Epithelial cell of prostate (primary cell): ENCODE data around the gene FXYD5.
A peak's percentile ranks its signal among the peaks of the same experiment; 100 is the strongest.

Experiments used
- DNase-seq: peaks from one replicate; pipeline ENCODE4 v3.0.0-alpha.2; 2011; ENCODE audit warnings: low read depth, low spot score
- H3K27ac ChIP-seq: fragments of 450-650 bp; 2 replicates; pipeline ENCODE4 v1.5.1; 2017; ENCODE audit warnings: mild to moderate bottlenecking

FXYD5 gene

DNA sequence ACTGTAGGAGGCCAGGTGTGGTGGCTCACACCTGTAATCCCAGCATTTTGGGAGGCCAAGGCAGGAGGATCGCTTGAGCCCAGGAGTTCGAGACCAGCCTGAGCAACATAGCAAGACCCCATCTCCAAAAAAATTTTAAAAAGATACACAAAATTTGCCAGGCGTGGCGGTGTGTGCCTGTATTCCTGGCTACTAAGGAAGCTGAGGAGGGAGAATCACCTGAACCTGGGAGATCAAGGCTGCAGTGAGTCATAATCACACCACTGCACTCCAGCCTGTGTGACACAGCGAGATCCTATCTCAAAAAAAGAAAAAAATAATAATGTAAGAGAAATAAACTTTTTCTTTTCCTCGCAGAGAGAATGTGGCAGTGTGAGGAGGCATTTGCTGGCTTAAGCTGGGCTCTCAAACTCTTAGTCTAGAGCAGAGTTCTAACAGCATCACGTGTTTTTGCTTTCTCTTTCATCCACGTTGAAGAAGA lies 52.9 kb downstream of the FXYD5 start:
- DNase-seq = no peak
- H3K27ac ChIP-seq = no peak overlapping the region

DNA sequence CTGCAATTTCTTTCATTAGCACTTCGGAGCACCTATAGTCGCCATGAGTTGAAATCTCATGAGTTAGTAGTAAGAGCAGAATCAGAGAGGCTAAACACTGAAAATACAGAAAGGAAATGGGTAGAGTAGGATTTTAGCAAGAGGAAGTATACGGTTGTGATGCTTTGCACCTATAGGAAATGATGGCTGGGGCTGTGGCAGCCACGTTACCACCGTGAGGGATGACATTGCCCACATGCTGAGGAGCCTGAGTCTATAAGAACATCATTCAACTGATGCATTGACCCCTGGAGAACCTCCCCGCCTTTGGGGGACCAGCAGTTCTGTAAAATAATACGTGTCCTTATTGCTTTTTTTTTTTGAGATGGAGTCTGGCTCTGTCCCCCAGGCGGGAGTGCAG lies 53.6 kb downstream of the FXYD5 start:
- no peak overlapping the region for H3K27ac ChIP-seq
- no peak for DNase-seq

DNA sequence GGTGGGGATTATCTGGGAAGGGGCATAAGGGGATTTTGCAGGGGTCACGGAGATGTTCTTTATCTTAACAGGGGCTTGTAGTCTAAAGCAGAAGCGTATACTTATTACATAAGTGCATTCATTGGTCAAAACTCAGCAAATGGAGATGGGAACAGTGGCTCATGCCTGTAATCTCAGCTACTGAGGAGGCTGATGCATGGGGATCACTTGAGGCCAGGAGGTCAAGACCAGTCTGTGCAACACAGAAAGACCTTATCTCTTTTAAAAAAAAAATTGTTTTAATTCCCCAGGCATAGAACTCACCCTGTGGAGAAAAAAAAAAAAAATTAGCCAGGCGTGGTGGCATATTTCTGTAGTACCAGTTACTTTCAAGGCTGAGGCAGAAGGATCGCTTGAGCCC lies 55.1 kb downstream of the FXYD5 start:
- no peak for DNase-seq
- H3K27ac ChIP-seq = no peak overlapping the region

DNA sequence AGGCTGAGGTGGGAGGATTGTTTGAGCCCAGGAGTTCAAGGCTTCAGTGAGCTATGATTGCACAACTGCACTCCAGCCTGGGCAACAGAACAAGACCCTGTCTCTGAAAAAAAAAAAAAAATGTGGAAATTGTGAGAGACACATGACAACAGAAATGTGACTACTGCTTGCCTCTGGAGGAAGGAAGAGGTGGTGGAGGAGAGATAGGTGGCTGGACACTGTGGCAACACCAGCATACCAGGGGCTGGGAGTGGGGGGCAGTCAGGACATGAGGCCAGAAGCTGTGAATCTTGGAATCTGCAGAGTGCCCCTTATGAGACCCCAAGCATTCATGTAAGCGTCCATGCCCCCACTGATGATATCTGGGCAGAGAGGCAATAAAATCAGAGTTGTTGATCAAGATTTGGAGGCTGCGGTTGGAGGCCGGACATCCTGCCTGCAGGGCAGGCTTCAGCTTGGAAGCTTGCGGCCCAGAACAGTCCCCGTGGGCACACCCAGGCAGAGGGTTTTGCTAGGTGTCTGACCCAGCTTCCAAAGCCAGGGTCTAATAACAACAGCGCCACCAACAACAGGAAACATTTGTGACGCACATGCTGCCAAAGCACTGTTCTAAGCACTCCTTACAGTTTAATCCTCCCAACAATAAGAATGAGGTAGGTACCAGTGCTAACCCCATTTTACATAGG lies 57.2 kb downstream of the FXYD5 start:
- DNase-seq = no peak
- no peak overlapping the region for H3K27ac ChIP-seq

DNA sequence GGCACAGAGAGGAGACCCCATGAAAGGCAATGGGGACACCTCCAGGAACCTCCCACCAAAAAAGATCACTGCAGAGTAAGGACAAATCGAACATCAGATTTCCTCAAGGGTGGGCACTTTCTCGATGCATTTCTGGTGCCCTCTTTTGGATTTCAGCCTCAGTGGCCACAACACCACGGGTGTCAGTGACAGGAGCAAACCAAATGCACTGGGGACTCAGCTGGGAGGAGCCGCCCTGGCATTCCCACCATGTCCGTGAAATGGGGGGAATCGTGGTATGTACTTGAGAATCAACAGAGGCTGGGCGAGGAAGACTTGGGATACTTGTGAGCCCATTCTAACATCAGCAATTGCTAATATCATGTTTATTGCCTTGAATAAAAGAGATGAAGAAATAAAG lies 57.7 kb downstream of the FXYD5 start:
- no peak for DNase-seq
- H3K27ac ChIP-seq = no peak overlapping the region

DNA sequence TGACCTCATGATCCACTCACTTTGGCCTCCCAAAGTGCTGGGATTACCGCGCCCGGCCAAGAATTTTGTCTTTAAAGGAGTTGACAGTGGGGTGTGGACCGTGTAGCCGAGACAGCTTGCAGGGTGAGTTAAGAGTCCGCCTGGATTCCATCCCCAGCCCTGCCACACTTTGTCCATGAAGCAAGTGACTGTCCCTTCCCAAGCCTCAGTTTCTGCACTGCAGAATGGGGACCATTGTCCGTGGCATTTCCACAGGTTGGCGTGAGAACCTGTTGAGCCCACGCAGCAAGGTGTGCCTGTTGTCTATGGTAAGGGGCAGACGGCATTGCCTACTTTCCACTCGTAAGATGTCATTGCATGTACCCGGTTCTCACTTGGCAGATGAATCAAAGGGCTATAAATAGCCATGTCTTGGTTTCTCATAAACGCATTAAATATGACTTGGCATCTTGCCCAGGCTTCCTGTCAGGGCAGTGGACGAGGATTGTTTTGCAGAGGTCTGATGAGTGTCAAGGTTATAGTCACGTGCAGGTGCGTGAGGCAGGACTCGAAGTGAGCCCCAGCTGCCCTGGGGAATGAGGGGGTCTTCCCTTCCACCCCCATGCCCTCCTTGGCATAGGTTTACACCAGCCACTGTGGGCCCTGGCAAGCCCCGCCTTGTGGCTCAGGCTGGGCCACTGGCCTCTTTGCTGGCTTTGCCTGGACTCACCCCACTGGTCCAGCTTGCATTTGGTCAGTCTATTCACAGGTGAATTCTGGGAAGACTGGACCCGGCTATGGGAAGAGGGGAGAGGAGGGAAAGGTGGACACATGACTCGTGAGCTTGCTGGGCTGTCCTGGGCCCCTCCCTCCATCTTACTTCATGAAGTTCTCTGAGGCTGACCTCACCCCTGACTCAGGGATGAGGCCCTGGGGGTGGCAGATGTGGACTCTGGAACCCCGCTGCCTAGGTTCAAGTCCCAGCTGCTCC lies 59.4 kb downstream of the FXYD5 start:
- peak overlapping the region; percentile 48 for H3K27ac ChIP-seq
- peak; percentile 76 for DNase-seq

DNA sequence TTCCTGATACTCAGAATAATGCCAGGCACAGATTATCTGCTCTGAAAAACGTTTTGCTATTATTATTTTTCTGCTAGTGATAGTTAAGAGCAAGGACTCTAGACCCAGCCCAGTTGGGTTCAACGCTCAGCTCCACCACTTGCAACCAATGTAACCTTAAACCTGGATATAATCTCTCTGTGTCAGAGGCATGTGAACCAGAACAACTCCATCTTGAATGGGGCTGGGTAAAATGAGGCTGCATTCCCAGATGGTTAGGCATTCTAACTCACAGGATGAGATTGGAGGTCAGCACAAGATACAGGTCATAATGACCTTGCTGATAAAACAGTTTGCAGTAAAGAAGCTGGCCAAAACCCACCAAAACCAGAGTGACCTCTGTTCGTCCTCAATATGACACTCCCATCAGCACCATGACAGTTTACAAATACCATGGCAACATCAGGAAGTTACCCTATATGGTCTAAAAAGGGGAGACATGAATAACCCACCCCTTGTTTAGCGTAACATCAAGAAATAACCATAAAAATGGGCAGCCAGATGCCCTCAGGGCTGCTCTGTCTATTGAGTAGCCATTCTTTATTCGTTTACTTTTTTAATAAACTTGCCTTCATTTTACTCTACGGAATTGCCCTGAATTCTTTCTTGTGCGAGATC lies 60.4 kb downstream of the FXYD5 start:
- no peak overlapping the region for H3K27ac ChIP-seq
- DNase-seq = no peak

DNA sequence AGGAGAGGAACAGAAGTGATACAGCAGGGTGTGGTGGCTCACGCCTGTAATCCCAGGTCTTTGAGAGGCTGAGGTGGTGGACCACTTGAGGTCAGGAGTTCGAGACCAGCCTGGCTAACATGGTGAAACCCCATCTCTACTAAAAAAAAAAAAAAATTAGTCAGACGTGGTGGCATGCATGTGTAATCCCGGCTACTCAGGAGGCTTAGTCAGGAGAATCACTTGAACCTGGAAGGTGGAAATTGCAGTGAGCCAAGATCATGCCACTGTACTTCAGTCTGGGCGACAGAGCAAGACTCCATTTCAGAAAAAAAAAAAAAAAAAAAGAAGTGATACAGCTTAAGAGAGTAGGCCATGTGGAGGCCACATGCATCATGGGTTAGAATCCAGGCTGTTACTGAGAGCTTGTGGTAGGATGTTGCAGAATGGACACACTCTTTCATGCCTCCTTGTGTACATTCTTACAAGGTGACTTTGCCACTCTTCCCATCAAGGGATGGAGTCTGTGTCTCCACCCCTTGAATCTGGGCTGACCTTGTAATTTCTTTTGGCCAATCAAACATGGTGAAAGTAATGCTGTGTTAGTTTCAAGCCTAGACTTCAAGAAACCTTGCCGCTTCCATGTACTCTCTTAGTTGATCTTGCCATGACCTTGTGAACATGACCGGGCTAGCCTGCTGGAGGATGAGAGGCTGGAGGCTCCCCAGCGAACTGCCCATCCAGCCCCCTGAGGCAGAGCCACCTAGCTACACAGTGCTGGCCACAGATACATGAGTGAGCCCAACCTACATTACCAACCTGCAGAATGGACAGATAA lies 61.7 kb downstream of the FXYD5 start:
- no peak overlapping the region for H3K27ac ChIP-seq
- DNase-seq = peak; percentile 31

DNA sequence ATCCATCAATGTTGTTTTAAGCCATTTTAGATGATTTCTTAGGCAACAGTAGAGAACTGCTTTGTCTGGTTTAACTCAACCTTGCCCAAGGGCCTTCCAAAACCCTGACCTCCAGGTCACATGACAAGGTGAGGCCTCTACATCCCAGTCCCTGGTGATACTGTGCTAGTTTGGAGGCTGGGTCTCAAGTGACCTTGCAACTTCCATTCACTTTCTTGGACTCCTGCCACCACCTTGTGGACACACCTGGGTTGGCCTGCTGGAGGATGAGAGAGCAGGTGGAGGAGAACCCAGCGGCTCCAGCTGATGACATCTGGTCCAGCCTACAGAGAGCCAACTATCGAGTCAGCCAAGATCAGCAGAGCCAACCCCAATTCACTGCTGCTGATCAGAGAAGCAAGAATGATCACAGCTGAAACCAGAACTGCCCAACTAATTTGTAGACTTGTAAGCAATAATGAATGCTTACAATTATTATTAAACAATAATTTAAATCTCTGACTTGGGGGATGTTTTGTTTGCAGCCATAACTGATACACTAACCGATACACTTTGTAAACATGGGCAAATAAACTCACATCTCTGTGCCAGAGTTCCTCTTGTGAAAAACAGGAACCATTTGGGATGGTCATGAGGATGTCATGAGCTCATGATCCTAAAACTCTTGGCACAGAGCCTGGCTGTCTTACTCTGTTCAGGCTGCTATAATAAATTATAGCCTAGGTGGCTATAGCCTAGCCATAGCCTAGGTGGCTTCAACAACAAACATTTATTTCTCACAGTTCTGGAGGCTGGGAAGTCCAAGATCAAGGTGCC lies 62.5 kb downstream of the FXYD5 start:
- H3K27ac ChIP-seq = no peak overlapping the region

DNA sequence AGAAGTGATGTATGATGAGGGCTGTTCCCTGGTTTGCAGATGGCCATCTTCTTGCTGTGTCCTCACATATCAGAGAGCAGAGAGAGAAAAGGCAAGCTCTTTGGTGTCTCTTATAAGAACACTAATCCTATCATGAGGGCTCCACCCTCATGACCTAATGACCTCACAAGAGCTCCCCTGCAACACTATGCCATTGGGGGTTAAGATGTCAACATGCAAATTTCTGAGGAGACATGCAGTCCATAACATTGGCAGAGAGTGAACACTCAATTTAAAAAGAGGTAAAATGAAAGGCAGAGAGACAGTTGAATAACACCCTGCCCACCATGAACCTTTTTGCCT lies 63.1 kb downstream of the FXYD5 start:
- no peak overlapping the region for H3K27ac ChIP-seq
- no peak for DNase-seq

More for the DNA sequence above, 62.5 kb downstream of the FXYD5 start:
- DNase-seq = no peak

DNA sequence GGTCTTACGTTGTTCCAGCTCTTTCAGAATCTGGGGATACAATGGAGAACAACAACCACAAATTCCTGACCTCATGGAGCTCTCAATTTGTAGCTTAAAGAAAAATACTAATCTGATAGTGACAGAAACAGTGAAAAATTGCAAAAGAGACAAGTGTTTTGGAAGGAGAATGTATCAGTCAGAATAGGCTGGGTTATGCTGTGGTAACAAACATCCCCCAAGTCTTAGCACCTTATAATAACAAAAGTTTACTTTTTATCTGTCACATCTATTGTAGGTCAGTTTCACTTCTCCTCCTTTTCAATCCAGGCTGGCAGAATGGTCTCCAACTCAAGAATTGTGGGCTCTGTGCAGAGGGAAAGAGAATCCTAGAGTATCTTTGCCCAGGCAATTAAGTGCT lies 64.5 kb downstream of the FXYD5 start:
- H3K27ac ChIP-seq = no peak overlapping the region
- no peak for DNase-seq
